ENCODE data around the gene LYZL1. TPM values are rescaled to one million over a fixed set of nuclear protein-coding genes. Genes with fewer than 3 reads are reported as not detected.

LYZL1 gene
- total RNA-seq, 1 donor from 2014 or later = not detected

DNA sequence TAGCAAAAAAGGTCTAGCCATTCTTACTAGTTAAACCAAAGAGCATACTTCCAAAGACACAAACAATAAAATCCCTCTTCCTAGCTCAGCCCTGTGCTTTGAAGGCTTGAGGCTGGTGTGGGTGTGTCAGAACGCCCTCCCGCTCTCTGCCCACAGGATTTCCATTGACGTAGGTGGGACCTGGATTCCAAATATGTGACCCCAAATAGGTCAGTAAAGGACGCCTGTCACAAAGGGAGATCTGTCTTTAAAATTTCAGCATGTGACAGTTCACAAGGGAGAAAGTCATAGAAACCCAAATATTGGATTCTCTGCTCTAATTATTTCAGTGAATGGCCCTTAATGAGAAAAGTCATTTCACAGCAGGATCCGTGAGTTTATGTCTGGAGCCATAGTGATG lies 39.9 kb upstream of the LYZL1 start:
- DNase-seq (ENCODE audit: extremely low spot score in 2 of 2) = no peak
- Histone ChIP-seq H3K4me3 (no peak overlapping the region), H3K27ac (no peak overlapping the region), H3K4me1 (peaks cover 14% of the 10 kb centered on the region), H3K36me3 (no peaks in the 10 kb centered on the region), H3K27me3 (no peaks in the 10 kb centered on the region), H3K9me3 (no peaks in the 10 kb centered on the region)
- intact Hi-C loops (cut with DNase I) = no loop called here
- TF ChIP-seq, protein P1, sequence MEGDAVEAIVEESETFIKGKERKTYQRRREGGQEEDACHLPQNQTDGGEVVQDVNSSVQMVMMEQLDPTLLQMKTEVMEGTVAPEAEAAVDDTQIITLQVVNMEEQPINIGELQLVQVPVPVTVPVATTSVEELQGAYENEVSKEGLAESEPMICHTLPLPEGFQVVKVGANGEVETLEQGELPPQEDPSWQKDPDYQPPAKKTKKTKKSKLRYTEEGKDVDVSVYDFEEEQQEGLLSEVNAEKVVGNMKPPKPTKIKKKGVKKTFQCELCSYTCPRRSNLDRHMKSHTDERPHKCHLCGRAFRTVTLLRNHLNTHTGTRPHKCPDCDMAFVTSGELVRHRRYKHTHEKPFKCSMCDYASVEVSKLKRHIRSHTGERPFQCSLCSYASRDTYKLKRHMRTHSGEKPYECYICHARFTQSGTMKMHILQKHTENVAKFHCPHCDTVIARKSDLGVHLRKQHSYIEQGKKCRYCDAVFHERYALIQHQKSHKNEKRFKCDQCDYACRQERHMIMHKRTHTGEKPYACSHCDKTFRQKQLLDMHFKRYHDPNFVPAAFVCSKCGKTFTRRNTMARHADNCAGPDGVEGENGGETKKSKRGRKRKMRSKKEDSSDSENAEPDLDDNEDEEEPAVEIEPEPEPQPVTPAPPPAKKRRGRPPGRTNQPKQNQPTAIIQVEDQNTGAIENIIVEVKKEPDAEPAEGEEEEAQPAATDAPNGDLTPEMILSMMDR (IDR thresholded peaks at IDR 0.05) = no peak
- TF ChIP-seq POLR2A (IDR thresholded peaks at IDR 0.05) = no peak
- no peak for TF ChIP-seq POLR2AphosphoS5 (IDR thresholded peaks at IDR 0.05; ENCODE audit: insufficient read depth in 1 of 2, low read depth in 1 of 2)

GRCh38 chr10:29250066-29250465 lies 38.8 kb upstream of the LYZL1 start:
- intact Hi-C loops (cut with DNase I) = no loop called here
- no peaks in the 10 kb centered on the region for H3K27me3 ChIP-seq
- TF ChIP-seq, protein P1 (IDR thresholded peaks at IDR 0.05) = no peak
- no peak for TF ChIP-seq POLR2AphosphoS5 (IDR thresholded peaks at IDR 0.05; ENCODE audit: insufficient read depth in 1 of 2, low read depth in 1 of 2)
- TF ChIP-seq POLR2A (IDR thresholded peaks at IDR 0.05) = no peak
- no peaks in the 10 kb centered on the region for H3K9me3 ChIP-seq
- H3K36me3 ChIP-seq = no peaks in the 10 kb centered on the region
- no peak for DNase-seq (ENCODE audit: extremely low spot score in 2 of 2)
- H3K4me3 ChIP-seq = no peak overlapping the region
- peaks cover 24% of the 10 kb centered on the region for H3K4me1 ChIP-seq
- H3K27ac ChIP-seq = no peak overlapping the region

DNA sequence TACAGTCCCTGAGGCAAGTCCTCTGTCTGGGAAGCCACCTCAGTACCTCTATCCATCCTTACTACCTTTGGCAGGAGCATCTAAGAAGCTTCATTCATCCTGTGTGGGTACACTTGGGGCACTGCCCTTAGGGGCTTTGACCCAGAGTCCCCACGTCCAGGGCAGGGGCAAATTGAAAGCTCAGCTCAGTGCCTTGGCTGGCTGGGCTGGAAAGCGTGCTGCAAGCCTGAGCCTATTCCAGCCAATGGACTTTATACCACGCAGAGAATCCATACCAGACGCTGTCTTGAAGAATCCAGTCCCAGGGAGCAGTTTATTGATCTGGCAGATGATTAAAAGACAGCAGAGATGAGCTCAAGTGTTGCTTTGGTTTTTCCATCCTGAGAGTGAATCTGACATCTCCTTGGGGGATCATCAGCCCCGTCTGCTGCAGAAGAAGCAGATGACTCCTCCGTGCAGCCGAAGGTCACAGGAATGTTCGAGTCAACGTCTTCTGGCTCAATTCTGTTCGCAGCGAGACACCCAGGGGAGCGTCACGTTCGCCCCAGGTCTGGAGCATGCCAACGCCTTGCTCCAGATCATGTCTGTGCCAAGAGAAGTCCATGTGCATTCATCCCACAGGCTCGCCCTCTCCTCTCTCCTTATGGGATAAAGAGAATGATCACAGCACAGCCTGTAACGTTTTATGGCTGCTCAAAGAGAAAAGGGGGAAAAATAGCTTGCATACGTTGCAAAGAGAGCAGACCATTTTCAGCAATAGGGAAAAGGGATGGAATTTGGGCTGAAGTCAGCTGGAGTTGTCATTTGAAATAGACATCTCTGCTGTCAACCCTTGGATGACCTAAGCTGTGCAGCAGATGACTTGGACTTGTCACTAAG lies 35.8 kb upstream of the LYZL1 start:
- Histone ChIP-seq H3K4me1 (peaks cover 39% of the 10 kb centered on the region), H3K9me3 (no peaks in the 10 kb centered on the region), H3K4me3 (no peak overlapping the region), H3K36me3 (no peaks in the 10 kb centered on the region), H3K27ac (no peak overlapping the region), H3K27me3 (no peaks in the 10 kb centered on the region)
- intact Hi-C loops (cut with DNase I) = no loop called here
- no peak for DNase-seq (ENCODE audit: extremely low spot score in 2 of 2)
- TF ChIP-seq, protein P1 (IDR thresholded peaks at IDR 0.05) = no peak
- TF ChIP-seq POLR2AphosphoS5 (IDR thresholded peaks at IDR 0.05; ENCODE audit: insufficient read depth in 1 of 2, low read depth in 1 of 2) (no peak), POLR2A (IDR thresholded peaks at IDR 0.05) (no peak)

DNA sequence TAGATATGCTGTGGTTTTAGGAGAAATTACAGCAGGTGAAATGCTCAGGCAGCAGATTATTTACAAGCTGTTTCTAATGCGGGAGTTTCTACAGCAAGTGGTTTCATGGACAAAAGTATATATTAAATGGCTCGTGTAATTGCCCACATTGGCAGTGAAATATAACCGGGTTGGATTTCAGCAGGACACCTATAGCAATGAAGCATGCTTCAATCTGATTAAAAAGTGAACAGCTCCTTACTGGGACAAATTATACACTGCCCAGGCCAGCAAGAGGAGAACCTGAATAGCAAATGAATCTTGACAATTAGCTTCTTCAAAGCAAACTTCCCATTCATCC lies 35.2 kb upstream of the LYZL1 start:
- no peak for TF ChIP-seq POLR2A (IDR thresholded peaks at IDR 0.05)
- TF ChIP-seq, protein P1 (IDR thresholded peaks at IDR 0.05) = no peak
- TF ChIP-seq POLR2AphosphoS5 (IDR thresholded peaks at IDR 0.05; ENCODE audit: insufficient read depth in 1 of 2, low read depth in 1 of 2) = no peak
- H3K27me3 ChIP-seq = no peaks in the 10 kb centered on the region
- H3K27ac ChIP-seq = no peak overlapping the region
- intact Hi-C loops (cut with DNase I) = no loop called here
- no peak for DNase-seq (ENCODE audit: extremely low spot score in 2 of 2)
- no peak overlapping the region for H3K4me3 ChIP-seq
- no peaks in the 10 kb centered on the region for H3K36me3 ChIP-seq
- H3K4me1 ChIP-seq = peaks cover 40% of the 10 kb centered on the region
- H3K9me3 ChIP-seq = no peaks in the 10 kb centered on the region
